Left kidney (tissue), 2 donors: ENCODE results near the gene STAC2. TPM values are rescaled to one million over a fixed set of nuclear protein-coding genes. Genes with fewer than 3 reads are reported as not detected.
A peak's percentile ranks its signal among the peaks of the same experiment; 100 is the strongest.

ENCODE experiments used
- DNase-seq: peaks from one replicate; pipeline ENCODE4 v3.0.0-alpha.2; 2013
- polyA plus RNA-seq: library from polyadenylated mRNA; unstranded; fragments of 120-200 nt; gene quantifications from one replicate; pipeline ENCODE4 v1.2.1, GENCODE V29; 2013; ENCODE audit not compliant: insufficient read length

Gene STAC2
- polyA plus RNA-seq, 1 donor, result 3.5 TPM

DNA sequence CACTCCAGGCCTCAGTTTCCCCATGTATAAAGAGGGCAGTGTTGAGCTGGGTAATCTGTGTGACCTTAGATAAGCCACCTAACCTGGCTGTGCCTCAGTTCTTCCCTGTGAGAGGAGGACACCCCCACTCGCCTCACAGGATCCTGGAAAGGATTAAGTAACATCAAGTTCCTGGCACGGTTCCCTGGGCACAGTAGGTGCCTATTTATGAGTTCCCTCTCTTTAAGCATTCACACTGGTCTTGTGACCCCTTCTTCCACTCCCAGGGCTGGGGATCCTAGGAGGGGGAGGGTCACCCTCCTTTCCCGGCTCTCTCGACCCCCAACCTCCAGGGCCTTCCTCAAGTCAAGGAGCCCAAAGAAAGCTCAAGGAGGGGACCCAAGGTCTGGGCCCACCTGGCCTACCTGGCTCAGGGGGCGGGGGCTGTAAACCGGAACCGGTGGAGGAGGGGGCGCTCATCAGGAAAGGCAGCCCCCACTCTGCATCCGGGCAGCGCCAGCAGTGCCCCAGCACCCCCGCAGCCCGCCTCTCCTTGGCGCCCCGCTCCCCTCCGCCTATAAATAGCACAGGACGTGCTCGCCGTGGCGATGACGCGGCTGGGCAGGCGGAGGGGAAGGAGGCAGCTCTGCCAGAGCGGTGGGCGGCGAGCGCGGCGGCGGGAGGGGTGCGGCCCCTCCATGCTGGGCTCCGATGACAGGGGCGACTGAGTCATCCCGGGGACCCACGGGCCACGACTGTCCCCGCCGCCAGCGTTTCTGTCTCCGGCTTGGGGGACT is 16.2 kb downstream of the STAC2 start:
- DNase-seq, result no peak

DNA sequence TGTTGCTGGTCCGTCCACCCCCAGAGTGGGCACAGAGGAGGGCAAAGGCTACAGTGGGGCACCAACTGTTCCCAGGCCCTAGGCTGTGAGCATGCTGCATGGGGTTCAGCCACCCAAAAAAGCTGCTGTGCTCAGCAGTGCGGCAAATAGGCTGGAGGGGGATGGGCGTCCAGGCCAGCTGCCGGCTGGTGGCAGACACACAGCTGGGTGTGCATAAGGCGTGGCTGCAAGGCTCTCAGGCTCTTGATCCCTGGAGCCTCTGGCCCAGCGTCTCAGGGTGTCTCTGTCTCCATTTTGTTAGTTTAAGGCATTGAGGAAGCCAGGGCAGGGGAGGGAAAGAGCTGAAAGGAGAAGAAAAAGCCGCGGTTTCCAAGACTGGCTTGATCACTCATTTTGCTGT is 16.9 kb downstream of the STAC2 start:
- no peak for DNase-seq

DNA sequence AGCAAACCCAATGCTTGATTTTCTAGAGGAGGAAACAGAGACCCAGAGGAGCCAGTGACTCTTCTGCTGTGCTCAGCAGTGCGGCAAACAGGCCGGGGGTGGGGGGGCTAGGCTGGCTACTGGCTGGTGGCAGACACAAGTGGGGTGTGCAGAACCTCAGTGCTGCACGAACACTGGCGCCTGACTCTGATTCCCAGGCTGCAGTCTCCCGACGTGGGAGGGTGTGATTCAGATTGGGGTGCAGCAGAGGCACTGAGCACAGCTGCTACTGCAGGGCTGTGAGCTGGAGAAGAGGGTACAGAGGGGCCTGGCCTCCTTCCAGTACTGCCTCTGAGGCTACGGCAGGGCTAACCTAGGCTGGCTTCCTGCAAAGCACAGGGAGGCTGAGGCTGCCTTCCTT is 17.6 kb downstream of the STAC2 start:
- no peak for DNase-seq

DNA sequence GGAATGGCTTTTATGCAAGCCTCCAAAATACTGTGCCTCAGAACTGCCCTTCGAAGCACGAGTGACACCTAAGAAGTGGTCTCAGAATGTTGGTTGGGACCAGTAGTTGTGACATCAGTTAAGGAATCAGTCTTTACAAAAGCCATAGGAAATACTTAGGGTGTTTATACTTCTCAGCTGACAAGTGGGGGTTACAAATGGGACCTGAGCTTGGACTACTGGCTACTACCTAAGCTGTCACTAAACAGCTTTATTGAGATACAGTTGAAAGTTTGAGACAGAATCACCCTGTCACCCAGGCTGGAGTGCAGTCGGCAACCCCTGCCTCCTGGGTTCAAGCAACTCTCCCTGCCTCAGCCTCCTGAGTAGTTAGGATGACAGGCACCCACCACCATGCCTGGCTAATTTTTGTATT is 20.6 kb downstream of the STAC2 start:
- no peak for DNase-seq

DNA sequence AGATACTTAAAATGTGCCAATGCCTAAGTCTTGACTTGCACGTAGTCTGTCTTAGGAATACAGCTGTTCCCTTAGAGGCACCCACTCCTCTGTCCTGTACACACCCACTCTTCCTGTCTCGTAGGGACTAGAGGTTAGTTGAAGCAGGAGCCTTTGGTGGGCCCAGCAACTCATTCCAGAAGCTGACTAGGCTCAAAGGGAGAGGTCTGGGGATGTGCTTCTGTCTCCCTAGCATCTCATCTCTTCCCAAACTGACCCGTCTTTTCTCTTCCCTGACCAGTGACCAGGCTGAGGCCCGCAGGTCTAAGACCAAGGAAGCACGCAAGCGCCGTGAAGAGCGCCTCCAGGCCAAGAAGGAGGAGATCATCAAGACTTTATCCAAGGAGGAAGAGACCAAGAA is 21.5 kb downstream of the STAC2 start:
- DNase-seq, result no peak

DNA sequence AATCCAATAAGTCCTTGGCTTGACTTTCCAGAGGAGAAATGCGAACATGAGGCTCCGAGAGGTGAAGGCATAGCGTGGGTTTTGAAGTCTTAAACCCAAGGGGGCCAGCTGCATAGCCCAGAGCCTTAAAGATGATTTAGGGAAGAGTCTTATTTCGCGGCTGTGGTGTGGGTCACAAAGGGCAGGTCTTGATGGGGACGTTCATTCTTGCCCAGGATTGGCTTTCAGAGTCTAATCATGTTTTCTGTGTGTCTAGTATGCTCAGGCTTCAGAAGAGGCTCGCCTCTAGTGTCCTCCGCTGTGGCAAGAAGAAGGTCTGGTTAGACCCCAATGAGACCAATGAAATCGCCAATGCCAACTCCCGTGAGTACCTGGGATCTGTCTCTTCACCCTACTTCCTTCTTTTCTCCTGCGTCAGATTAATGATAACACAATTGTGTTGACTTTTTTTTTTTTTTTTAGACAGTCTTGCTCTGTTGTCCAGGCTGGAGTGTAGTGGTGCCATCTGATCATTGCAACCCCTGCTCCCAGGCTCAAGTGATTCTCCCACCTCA is 24.7 kb downstream of the STAC2 start:
- DNase-seq, result no peak

DNA sequence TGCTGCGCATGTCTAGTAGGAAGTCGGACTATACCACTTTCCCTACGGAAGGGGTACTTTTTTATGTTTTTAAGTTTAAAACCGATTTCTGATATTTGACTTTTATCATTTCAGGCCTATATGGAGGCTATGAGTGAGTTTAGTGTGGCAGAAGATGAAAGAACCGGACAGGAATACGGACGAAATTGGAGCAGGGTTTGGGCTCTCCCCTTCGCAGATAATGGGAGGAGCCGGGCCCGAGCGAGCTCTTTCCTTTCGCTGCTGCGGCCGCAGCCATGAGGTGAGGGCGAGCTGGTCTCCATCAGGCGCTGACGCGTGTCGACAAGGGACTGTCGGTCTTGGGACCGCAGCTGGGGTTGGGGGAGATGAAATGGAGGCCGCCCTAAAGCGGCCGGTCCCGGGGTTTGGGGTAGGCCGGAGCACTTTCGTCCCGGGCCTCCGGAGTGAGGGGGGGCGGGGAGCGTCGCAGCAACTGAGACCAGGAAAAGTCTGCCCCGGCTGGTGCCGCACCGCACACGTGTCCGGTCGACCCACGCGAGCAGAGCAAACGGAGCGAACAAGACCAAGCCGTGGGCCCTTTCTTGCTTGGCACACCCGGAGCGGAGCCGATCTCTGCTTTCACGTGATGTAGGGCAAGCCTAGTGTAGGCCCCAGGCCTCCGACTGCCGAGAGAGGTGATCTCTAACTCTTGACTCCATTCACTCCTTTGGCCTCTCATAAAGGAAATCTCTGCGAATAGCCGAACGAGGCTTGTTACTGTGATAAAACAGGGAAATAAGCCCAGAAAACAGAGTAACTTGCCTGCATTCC is 25.5 kb downstream of the STAC2 start, which contains the start of gene RPL19:
TSS of gene RPL19 (plus strand) at position 214 of the 810 bp plus-strand sequence. CDS start at position 276, 62 bp downstream.
- DNase-seq, result no peak

DNA sequence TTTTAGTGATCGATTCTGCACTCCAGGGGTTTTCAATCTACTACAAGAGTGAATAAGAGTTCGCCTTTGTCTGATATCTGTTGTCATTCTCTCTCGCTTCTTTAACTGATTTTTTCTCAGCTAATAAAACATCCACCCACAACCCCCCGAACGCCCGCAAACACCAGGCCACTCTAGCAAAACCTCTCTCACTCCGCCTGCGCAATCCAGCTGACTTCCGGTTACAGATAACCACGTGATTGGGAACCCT is 26.0 kb downstream of the STAC2 start:
- peak; percentile 93 for DNase-seq

DNA sequence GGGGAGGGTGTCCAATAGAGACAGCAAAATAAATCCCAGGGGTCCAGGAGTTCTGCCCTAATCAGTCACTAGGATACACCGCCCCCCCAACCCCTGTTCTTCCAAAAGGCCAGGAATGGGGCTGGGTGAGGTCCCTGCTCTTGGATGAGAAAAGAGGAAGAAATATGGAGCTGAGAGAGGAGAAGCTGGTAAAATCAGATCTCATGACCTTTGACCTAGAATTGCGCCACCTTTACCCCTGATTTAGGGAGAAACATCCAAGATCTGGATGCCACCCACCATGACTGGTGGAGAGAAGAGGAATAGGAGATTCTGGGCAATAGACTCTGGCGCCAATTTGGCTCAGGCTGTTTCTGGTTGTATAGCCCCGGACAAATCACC is 27.6 kb downstream of the STAC2 start:
- no peak for DNase-seq

DNA sequence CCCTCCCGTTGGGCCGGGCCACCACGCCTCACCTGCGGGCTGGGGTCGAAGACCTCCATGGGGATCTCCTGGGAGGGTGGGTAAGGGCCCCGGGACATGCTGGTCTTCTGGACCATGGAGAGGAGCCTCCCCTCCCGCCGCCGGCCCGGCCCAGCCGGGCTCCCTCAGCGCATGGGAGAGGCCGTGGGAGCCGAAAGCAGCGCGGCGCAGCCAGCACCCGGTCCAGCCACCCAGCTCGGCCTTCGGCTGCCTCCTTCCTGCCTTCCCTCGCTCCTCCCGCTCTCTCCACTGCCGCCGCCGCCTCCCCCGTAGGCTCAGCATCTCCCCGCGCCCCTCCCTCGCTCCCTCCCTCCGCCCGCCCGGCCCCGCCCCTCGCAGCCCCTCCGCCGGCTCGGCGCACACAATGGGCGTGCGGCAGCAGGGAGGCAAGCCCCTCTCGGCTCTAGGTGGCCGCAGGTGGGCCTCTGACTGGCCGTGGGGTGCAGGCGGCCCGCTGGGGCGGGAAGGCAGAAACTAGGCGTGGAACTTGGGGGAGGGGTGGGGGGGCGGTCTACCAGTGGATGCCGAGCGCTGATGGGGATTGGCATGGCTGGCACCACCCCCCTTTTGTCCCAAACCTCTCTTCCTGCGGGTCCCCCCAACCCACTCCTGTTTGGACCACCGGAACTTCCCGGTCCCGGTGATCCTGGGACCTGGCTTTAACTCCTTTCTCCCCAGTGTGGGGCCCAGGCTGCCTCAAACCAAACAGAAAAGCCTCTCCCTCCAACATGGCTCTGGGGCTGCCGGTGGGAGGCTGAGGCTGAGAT is 28.2 kb downstream of the STAC2 start, which contains the start of gene CACNB1:
TSS of gene CACNB1 (minus strand) at position 290 of the 806 bp plus-strand sequence. CDS start at position 116, 174 bp downstream.
- DNase-seq, result peak; percentile 84

DNA sequence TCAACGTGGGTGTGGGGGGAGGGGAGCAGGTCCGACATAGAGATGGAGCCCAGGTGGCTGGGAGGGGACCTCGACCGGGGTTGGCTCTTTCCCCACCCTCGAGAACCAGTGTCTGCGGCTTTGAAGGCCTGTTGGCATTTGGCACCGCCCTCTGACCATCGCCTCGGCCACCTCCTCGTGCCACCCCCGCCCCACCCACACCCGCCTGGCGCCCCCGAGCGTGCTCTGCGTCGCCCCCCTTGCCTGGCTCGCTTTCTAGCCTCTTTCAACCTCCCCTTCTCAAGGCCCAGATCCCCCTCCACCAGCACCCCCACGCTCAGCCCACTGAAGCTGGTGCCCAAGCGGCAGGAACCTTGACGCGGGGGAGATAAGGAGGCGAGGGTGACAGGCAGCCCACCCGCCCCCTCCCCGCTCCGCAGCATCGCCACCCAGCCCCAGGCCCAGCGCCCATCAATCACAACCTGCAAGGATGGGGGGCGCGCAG is 28.9 kb downstream of the STAC2 start:
- DNase-seq, result no peak

DNA sequence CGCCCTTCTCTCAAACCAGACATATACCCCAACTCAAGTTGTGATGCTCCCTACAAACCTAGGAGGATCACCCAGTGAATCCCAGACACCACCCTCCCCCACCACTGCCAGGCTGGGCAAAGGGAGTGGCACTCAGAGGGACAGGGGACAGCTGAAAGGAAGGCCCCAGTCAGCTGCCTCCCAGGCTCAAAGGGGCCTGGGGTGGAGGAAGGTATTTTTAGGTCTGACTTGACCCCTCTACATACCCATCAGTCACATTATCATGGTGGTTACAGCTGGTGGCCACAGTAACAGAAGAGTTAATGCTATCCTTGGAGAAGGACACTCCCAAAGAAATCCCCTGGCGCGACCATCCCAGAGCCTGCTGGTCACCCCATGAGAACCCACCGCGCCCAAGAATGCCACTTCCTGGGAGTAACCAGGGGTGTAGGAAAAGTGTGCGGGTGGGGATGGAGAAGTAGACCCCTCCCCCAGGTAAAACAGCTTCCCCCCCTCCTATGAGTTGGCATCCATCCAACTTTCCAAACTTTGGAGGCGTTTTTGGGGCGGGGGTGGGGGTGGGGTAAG is 29.4 kb downstream of the STAC2 start:
- DNase-seq, result no peak

DNA sequence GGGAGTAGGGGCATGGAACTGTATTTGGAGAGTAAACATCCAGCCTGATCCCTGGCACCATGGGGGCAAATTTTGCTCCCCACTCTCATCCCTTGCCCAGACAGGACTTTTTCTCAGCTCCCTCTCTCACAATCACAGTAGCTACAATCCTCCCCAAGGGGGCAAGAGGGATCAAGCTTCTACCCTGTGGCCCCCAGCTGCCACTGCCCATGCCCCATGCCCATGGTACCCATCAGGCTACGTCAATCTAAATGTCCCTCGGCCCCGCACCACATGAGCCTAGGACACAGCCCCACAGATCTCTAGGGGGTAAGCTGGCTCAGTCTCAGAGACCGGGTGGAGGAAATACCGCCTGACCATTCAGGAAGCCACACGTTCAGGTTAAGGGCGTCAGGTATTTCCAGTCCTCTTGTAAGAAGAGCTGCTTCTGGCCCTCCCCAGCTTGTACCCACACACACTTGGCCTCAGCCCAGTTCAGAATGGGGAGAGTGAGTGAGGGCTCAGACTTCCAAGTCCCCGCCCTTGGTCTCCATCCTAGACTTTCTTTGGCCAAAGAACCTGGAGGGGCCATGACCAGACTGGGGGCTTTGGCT is 30.1 kb downstream of the STAC2 start:
- DNase-seq, result no peak

DNA sequence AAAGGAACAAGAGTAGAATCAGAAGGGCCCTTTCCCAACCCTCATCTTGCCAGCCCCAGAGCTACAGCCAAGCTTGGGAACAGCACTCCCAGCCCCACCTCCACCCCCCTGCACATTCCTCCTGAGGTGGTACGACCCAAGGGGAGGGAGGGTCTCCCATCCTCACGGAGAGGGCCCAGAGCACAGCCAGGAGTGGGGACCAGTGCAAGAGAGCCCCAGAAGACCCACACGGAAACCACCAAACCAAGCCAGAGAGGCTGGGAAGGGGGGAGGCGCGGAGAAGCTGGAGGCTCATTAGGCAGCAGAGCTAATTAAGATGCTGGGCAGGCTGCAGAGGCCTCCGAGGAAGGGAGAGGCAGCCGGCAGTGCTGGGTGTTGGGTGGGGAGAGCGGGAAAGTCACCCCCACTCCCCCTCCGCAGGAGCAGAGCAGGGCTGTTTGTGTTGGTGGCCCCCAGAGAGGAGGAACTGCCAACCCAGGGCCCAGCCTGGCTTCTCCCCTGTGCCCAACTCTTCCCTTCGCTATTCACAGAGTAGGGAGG is 30.7 kb downstream of the STAC2 start:
- DNase-seq, result no peak

DNA sequence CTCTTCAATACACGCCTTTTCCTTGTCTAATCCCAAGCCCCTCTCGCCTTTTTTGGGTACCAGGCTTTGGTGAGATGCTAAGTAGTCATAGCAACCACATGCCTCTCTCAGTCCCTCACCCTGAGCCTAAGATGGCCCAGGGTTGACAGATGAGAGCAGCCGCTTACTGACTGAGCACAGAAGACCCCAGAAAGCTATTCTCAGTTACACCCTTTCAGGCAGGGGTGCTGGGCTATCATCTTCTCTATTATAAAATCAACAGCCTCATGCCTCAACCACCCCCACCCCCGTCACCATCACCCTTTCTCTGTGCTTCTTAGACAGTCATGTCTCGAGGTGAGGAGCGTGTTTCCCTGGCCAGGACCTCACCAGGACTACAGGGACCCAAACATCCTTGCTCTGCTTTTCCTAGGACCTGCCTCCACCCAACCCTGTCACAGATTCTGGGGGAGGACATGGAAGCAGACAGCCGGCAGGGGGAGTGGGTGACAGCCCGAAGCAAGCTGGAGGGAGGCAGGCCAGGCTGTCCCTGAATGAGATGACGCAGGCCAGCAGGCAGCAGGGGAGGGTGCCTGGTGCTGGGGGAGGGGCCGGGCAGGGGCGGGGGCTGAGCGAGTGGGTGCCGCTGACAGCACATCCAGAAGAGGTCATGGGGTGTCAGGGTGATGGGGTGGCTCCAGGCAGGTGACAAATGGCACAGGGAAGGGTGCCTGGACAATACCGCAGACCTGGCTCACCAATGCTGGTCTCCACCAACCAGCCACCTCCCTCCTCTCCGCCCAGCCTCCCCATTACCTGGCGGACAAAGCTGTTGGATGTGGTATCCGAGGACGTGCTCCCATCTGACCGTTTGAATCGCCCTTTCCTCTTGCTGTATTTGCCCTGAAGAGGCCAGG is 31.4 kb downstream of the STAC2 start:
- no peak for DNase-seq

DNA sequence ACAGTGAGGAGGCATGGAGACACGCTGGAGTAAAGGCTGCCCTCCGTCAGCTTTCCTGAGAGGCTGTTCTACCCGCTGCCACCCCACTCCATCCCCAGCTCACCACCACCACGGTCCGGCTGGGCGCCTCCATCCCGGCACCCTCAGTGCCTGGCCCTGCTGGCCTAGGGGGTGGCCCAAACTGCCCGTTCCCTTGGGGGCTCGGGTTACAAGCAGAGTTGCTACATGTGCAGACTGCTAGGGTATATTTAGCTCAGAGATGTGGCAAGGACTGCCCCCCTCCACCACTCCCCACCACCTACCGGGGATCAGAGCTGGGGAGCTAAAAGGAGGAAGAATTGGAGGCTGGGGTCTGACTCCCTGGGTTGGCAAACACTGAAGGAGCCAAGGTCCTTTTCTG is 32.4 kb downstream of the STAC2 start:
- DNase-seq, result no peak

DNA sequence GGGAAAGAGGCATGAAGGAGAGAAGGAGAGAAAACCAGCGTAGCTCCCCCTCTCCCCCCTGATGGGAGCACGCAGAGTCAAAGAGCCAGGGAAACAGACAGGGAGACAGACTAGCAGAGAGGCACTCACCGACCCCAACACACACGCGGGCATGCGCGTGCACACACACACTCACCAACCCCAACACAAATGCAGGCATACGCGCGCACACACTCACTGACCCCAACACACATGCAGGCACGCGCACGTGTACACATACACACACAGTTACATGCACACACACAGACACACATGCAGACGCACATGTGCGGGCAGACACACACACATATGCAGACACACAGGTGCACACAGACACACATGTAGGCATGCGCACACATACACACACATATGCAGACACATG is 32.8 kb downstream of the STAC2 start:
- DNase-seq, result no peak

DNA sequence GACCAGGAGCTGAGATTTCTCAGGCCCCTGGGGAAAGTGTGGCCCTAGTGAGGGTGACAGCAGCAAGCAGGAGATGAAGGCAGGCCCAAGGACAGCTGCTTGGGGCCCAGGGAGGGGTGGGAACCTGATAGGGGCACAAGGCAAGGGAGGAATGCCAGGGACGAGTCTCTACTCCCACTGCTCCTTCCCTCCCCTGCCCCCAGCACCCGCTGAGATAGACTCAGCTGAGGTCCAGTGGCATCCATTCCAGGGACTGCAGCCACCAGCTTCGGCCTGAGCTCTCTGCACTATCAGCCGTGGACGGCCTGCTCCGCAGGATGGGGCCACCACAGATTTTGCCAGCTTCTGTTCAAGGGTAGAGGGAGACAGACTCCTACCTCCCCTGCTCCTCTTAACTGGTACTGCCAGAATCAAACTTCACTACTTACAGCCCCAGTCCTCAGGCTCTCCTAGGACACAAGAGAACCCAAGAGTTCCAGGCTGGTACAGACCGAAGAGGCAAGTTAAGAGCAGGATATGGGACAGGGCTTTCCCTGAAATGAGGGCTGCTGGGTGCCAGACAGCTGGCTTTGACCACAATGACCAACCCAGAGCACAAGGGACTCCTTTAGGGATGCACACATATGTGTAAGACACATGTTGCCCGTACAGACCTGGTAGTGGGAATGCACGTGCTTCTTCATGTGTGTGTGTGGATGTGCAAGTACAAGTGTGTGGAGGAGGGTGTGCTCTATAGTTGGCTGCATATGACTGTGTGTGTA is 33.8 kb downstream of the STAC2 start:
- no peak for DNase-seq

DNA sequence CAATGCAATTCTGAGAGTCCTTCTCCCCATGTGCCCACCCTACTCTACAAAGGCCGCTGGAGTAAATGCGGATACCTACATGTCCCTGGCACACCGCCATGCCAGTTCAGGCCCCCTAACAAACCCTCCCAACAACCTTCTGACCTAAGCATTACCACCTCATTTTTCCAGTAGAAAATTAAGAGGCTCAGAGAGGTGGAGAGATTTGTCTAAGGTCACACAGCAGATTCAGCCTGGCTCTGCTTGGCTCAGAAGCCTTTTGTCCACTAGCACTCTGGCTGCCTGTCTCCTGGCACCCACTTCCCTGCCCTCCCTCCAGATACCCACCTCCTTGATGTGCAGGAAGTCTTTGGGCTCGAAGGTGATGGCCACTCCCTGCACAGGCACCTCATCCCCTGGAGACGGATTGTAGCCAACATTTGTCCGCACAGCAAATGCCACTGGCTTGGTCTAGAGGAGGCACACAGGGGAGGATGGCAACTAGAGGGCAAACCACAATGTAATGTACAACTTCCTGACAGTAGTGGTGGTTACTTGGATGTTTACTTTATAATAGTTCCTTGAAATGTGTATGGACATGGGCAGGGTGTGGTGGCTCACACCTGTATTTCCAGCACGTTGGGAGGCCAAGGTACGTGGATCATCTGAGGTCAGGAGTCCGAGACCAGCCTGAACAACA is 38.5 kb downstream of the STAC2 start:
- no peak for DNase-seq
